ENCODE measurements around the gene NINJ2.

Gene NINJ2

DNA sequence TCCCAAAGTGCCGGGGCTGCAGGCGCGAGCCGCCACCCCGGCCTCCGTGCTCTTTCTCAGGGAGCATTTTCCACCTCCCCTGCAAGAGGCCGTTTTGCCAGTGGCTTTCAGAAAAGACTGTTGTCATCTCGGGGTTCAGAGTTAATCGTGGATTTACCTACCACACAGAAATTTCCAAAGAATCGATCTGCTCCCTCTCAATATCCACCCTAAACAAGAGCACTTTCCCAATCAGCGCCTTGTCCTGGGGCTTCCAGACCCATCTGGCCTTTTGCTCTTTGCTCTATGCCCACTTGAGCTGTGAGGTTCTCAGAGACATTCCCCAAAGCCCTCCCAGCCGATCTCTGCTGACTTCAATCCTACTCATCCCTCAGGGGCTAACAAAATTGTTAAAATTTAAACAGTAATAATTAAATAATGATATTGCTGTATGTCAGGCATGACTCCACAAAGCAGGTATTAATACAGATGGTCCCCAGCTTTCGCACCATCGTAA lies 86.6 kb downstream of the NINJ2 start:
- Histone ChIP-seq H3K4me1 (ENCODE audit: low read length) (peaks cover 24% of the 10 kb centered on the region), H3K36me3 (replicated peaks; ENCODE audit: low read depth, low read length) (no peaks in the 10 kb centered on the region), H2AFZ (ENCODE audit: low read depth, low read length) (peak overlapping the region; percentile 81), H4K20me1 (ENCODE audit: insufficient read depth, low read length) (no peaks in the 10 kb centered on the region), H3K4me3 (ENCODE audit: low read length) (peak overlapping the region; percentile 35), H3K9me3 (ENCODE audit: insufficient read depth, low read length) (no peaks in the 10 kb centered on the region), H3K9ac (ENCODE audit: low read length) (peak overlapping the region; percentile 10; the same call in 1 of the 2 replicates), H3K27me3 (ENCODE audit: low read depth, low read length) (no peaks in the 10 kb centered on the region), H3K27ac (ENCODE audit: low read length) (no peak overlapping the region), H3K4me2 (ENCODE audit: low read length) (peak overlapping the region; percentile 51), H3K79me2 (ENCODE audit: low read length) (no peaks in the 10 kb centered on the region)
- no peak for TF ChIP-seq EZH2phosphoT487 (IDR thresholded peaks at IDR 0.05; ENCODE audit: low read depth)
- TF ChIP-seq, protein P1, sequence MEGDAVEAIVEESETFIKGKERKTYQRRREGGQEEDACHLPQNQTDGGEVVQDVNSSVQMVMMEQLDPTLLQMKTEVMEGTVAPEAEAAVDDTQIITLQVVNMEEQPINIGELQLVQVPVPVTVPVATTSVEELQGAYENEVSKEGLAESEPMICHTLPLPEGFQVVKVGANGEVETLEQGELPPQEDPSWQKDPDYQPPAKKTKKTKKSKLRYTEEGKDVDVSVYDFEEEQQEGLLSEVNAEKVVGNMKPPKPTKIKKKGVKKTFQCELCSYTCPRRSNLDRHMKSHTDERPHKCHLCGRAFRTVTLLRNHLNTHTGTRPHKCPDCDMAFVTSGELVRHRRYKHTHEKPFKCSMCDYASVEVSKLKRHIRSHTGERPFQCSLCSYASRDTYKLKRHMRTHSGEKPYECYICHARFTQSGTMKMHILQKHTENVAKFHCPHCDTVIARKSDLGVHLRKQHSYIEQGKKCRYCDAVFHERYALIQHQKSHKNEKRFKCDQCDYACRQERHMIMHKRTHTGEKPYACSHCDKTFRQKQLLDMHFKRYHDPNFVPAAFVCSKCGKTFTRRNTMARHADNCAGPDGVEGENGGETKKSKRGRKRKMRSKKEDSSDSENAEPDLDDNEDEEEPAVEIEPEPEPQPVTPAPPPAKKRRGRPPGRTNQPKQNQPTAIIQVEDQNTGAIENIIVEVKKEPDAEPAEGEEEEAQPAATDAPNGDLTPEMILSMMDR (IDR thresholded peaks at IDR 0.05; ENCODE audit: low read depth, low read length), result no peak

DNA sequence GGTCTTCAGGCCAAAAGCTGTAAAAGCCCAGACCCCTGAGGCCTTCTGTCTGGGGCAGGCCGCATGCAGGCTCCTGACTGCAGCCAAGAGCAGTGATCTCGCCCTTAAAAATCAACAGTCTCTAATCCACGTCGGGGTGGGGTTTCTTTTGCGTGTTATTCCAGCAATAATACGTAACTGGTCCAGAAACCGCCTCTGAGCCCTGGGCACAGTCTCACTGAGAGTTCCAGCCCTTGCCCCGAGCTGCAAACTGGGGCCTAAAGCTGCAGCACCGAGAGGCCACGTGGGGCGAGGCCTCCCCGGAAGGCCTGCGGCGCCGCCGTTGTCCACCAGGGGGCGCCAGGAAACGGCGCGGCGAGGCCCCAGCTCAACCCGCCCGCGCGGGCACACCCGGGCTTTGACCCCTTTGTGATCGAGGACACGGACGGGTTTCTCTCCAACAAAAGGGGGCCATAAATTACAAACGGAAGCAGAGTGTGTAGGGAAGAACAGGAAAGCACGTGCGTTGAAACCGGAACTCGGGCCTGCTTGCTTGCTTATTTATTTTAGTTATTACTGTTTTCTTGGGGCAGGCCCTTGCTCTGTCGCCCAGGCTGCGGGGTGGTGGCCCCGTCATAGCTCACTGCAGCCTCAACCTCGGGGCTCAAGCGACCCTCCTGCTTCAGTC lies 87.2 kb downstream of the NINJ2 start:
- Histone ChIP-seq H4K20me1 (ENCODE audit: insufficient read depth, low read length) (no peaks in the 10 kb centered on the region), H3K4me3 (ENCODE audit: low read length) (peak overlapping the region; percentile 35), H3K9me3 (ENCODE audit: insufficient read depth, low read length) (no peaks in the 10 kb centered on the region), H3K79me2 (ENCODE audit: low read length) (no peaks in the 10 kb centered on the region), H3K4me2 (ENCODE audit: low read length) (peak overlapping the region; percentile 51), H3K27ac (ENCODE audit: low read length) (no peak overlapping the region), H3K4me1 (ENCODE audit: low read length) (peaks cover 24% of the 10 kb centered on the region), H3K27me3 (ENCODE audit: low read depth, low read length) (no peaks in the 10 kb centered on the region), H2AFZ (ENCODE audit: low read depth, low read length) (peak overlapping the region; percentile 81), H3K36me3 (replicated peaks; ENCODE audit: low read depth, low read length) (no peaks in the 10 kb centered on the region), H3K9ac (ENCODE audit: low read length) (peak overlapping the region; percentile 36; the same call in 1 of the 2 replicates)
- TF ChIP-seq EZH2phosphoT487 (IDR thresholded peaks at IDR 0.05; ENCODE audit: low read depth), result no peak
- TF ChIP-seq, protein P1 (IDR thresholded peaks at IDR 0.05; ENCODE audit: low read depth, low read length), result peak; percentile 96

DNA sequence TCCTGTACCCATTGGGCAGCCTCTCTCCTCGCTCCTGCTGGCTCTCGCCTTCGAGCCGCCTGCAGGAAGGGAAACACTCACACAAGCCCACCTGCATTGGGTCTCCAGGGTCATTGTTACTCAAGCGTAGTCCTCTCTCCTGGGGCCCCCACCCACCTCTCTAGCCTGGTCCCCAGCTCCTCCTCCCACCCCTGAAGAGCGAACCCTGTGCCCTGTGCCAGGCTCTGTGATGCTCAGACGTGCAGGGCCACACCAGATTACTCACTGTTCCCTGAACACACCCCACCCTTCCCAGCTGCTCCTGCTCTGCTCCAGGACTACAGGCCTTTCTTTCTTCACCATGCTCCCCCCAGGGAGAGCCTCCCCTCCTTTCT lies 88.1 kb downstream of the NINJ2 start:
- H3K4me1 ChIP-seq (ENCODE audit: low read length), result peaks cover 24% of the 10 kb centered on the region
- H3K4me3 ChIP-seq (ENCODE audit: low read length), result no peak overlapping the region
- no peaks in the 10 kb centered on the region for H3K9me3 ChIP-seq (ENCODE audit: insufficient read depth, low read length)
- no peak overlapping the region for H3K27ac ChIP-seq (ENCODE audit: low read length)
- no peak for TF ChIP-seq EZH2phosphoT487 (IDR thresholded peaks at IDR 0.05; ENCODE audit: low read depth)
- TF ChIP-seq, protein P1 (IDR thresholded peaks at IDR 0.05; ENCODE audit: low read depth, low read length), result no peak
- H4K20me1 ChIP-seq (ENCODE audit: insufficient read depth, low read length), result no peaks in the 10 kb centered on the region
- no peak overlapping the region for H2AFZ ChIP-seq (ENCODE audit: low read depth, low read length)
- no peaks in the 10 kb centered on the region for H3K27me3 ChIP-seq (ENCODE audit: low read depth, low read length)
- H3K4me2 ChIP-seq (ENCODE audit: low read length), result no peak overlapping the region
- no peak overlapping the region for H3K9ac ChIP-seq (ENCODE audit: low read length)
- H3K79me2 ChIP-seq (ENCODE audit: low read length), result no peaks in the 10 kb centered on the region
- no peaks in the 10 kb centered on the region for H3K36me3 ChIP-seq (replicated peaks; ENCODE audit: low read depth, low read length)

DNA sequence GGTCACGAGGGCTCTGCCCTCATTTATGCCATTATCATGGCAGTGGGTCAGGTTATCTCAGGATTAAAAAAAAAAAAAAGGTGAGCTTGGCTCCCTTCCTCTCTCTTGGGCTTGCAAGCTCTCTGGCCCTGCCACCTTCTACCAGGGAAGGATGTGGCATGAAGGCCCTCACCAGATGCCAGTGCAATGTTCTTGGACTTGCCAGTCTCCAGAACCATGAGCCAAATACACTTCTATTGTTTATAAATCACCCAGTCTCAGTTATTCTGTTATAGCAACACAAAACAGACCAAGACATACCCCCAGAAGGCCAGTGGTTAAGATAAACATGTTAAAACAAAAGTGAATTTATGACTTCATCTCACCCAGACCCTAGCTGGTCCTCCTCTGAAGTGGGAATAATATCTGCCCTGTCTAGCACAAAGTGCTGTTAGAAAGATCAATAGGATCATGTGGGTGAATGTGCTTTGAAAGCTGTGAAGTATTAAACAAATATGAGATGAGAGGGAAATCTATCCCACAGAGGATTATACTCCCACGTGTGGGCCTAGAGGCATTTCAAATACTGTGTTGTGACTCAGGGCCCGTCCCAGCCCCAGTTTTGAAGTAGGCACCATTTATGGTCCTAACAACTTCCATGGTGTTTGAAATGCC lies 88.6 kb downstream of the NINJ2 start:
- H3K36me3 ChIP-seq (replicated peaks; ENCODE audit: low read depth, low read length), result no peaks in the 10 kb centered on the region
- H3K4me3 ChIP-seq (ENCODE audit: low read length), result no peak overlapping the region
- no peak overlapping the region for H3K4me2 ChIP-seq (ENCODE audit: low read length)
- no peaks in the 10 kb centered on the region for H3K79me2 ChIP-seq (ENCODE audit: low read length)
- no peaks in the 10 kb centered on the region for H3K9me3 ChIP-seq (ENCODE audit: insufficient read depth, low read length)
- TF ChIP-seq, protein P1 (IDR thresholded peaks at IDR 0.05; ENCODE audit: low read depth, low read length), result no peak
- no peak for TF ChIP-seq EZH2phosphoT487 (IDR thresholded peaks at IDR 0.05; ENCODE audit: low read depth)
- H3K9ac ChIP-seq (ENCODE audit: low read length), result no peak overlapping the region
- H3K27ac ChIP-seq (ENCODE audit: low read length), result no peak overlapping the region
- H2AFZ ChIP-seq (ENCODE audit: low read depth, low read length), result no peak overlapping the region
- H4K20me1 ChIP-seq (ENCODE audit: insufficient read depth, low read length), result no peaks in the 10 kb centered on the region
- H3K4me1 ChIP-seq (ENCODE audit: low read length), result peaks cover 24% of the 10 kb centered on the region
- H3K27me3 ChIP-seq (ENCODE audit: low read depth, low read length), result no peaks in the 10 kb centered on the region

Data from OCI-LY3 (cell line).